HEK293T (cell line): ENCODE results near the gene ARHGAP25.

ENCODE experiments used
- ARNT ChIP-seq: fragments of 450-650 bp; IDR thresholded peaks from 2 replicates; pipeline ENCODE4 v1.6.1; 2017; ENCODE audit warnings: mild to moderate bottlenecking
- BHLHE40 ChIP-seq: fragments of 450-650 bp; IDR thresholded peaks from 2 replicates; pipeline ENCODE4 v1.6.1; 2016; ENCODE audit warnings: mild to moderate bottlenecking, moderate library complexity, borderline replicate concordance
- FOXK2 ChIP-seq: fragments of 450-650 bp; IDR thresholded peaks from 2 replicates; pipeline ENCODE4 v1.6.1; 2016; ENCODE audit warnings: mild to moderate bottlenecking
- HDGF ChIP-seq: fragments of 450-650 bp; IDR thresholded peaks from 2 replicates; pipeline ENCODE4 v1.6.1; 2017; ENCODE audit warnings: antibody characterized with exemption, borderline replicate concordance
- LEF1 ChIP-seq: fragments of 450-650 bp; IDR thresholded peaks from 2 replicates; pipeline ENCODE4 v1.6.1; 2017; ENCODE audit warnings: mild to moderate bottlenecking, borderline replicate concordance
- NFRKB ChIP-seq: fragments of 450-650 bp; IDR thresholded peaks from 2 replicates; pipeline ENCODE4 v1.6.1; 2016; ENCODE audit warnings: mild to moderate bottlenecking, moderate library complexity
- SUZ12 ChIP-seq: fragments of 450-650 bp; IDR thresholded peaks from 2 replicates; pipeline ENCODE4 v1.6.1; 2016; ENCODE audit warnings: mild to moderate bottlenecking
- TARDBP ChIP-seq: fragments of 450-650 bp; IDR thresholded peaks from 2 replicates; pipeline ENCODE4 v1.6.1; 2016

DNA sequence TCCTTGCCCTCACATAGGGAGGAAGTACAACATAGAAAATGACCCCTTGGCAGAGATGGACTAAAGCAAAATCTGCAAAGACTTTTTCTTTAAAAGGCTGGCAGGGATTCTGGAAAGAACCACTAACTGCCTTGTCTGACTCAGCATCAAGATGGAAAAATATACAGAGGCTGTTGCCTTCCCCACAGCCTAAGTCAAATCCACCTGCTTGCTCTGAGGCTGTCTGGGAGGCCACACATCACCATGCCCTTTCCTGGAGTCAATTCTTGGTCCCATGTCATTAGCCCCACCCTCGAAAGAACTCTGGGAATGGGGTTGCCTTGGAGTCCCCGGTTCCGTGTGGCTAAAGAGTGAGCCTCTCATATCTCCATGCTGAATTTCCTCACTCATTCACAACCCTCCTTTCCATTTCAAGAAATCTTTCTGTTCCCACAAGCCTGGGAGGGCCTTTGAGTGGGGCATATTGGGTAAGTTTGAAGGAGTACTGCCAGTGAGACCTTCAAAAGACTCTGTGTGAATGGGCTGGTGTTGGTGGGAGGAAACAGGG is 97.1 kb downstream of the ARHGAP25 start:
- TF ChIP-seq LEF1 (no peak), SUZ12 (no peak), BHLHE40 (no peak), ARNT (no peak), NFRKB (no peak), TARDBP (no peak), HDGF (no peak), FOXK2 (no peak)
